Stimulated activated CD4-positive, alpha-beta T cell treated with anti-CD3 and anti-CD28 coated beads, Interleukin-15, amount 100 ng/mL, for 1 hour (primary cell): ENCODE measurements around the gene AQP1.

Experiments
- DNase-seq, 2 donors: peaks; one replicate each; pipeline ENCODE4 v3.0.0-alpha.2; 2020; ENCODE audit warnings: low read depth in 1 of 2, low spot score in 1 of 2

The AQP1 gene

DNA sequence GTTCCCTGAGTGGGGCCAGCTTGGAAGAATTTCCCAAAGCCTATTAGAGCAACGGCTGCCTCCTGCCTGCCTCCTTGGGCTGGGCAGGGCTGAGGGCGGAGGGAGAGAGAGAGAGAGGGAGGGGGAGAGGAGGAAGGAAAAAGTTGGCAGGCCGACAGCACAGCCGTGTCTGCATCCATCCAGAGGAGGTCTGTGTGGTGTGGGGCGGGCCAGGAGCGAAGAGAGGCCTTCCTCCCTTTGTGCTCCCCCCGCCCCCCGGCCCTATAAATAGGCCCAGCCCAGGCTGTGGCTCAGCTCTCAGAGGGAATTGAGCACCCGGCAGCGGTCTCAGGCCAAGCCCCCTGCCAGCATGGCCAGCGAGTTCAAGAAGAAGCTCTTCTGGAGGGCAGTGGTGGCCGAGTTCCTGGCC is at the start of gene AQP1:
AQP1 (plus strand) TSS at position 293 of the 409 bp plus-strand sequence; CDS start at position 350, 57 bp downstream.
- DNase-seq: no peak

GRCh38 chr7:30862995-30863705 is 48.5 kb upstream of the AQP1 start:
- DNase-seq: no peak

DNA sequence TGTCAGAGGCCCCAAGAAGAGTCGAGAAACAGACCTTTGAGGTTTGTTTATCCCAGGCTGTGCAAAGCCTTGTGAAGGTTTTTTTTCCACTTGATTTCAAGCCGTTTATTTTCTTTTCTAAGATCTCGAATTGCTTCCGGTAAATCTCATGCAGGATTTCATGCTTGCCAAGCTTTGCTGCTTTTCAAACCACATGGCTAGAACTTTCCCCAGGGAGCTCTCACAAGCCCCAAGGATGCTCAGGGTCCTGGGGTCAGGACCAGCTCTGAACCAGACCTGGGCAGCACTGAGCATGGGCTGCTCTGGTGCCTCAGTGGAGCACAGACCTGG is 48.0 kb upstream of the AQP1 start:
- DNase-seq: no peak

- DNase-seq: no peak
Observed at GRCh38 chr7:30864101-30864500, 47.6 kb upstream of the AQP1 start.

DNA sequence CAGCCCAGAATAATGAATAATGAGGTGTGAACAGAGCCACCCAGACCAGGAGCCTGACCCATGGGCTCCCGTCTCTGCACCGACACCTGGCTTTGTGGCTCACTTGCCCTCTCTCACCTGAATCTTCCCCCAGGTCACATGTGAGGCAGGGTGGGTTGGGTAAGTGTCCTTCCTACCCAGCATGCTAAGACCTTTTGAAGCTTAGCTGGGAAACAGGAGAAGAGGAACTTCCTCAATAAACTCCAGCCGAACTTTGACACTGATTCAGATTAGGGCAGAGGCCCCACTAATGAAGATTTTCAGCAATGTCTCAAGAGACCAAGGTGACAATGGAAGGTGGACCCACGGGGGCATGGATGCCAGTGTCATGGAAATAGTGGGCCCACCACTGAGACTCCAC is 46.6 kb upstream of the AQP1 start:
- no peak for DNase-seq

- DNase-seq: no peak
Observed at GRCh38 chr7:30865821-30866220, 45.8 kb upstream of the AQP1 start.

- DNase-seq: no peak
Observed at GRCh38 chr7:30866939-30867338, 44.7 kb upstream of the AQP1 start.

- DNase-seq: no peak
Observed at GRCh38 chr7:30867483-30867882, 44.2 kb upstream of the AQP1 start.

DNA sequence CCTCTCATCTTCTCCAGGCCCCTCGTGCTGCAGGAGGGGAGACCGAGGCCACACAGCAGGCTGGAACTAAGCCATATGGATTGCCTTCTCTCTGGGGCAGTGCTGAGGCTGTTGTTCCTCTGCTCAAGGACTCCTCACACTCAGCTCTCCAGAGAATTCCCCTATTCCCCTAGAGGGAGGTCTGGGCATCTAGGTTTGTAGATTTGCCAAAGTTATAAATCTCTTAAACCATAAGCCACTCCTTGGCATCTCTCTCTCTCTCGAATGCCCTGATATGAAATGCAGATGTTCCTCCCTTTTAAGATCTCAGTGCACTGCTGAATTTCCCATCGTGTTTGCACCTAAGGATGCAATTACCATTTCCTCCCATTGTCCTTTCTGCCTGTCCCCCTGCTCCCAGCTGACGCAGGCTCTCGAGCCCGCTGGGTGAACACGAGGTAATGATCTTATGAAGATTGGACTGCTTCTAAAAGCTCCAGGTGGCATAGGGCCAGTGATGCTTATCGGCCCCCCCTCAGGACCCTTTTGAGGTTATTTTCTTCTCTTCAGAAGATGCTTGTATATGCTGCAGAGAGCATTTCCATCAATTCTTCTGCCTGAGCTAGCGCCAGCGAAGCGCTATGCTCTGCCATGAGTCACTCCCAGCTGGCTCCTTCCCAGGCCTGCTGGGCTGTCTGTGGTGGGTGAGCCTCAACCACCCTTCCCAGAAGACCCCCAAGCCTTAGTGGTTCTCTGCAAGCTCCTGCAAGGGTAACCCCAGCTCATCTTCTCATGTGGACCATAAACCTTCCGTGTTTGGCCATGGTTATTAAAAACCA is 41.6 kb upstream of the AQP1 start:
- no peak for DNase-seq

- no peak for DNase-seq
Observed at GRCh38 chr7:30870821-30871518, 40.7 kb upstream of the AQP1 start.

DNA sequence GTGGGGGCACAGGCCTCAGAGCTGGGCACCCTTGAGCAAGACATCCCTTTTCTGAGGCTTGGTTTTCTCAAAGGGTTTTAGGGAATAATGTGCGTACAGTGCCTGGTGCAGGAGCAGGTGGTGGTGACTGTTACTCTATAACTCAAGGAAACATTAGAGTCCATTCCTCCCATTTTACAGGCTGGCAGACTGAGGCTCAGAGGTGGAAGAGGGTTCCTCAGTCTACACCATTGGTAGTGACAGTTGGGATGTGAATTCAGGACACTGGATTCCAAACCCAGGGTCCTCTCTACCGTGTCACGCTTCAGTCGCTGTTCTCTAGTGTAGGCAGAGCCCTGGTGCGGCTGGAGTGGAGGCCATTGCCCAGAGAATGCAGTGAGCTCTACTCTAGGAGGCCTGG is 40.0 kb upstream of the AQP1 start:
- no peak for DNase-seq

DNA sequence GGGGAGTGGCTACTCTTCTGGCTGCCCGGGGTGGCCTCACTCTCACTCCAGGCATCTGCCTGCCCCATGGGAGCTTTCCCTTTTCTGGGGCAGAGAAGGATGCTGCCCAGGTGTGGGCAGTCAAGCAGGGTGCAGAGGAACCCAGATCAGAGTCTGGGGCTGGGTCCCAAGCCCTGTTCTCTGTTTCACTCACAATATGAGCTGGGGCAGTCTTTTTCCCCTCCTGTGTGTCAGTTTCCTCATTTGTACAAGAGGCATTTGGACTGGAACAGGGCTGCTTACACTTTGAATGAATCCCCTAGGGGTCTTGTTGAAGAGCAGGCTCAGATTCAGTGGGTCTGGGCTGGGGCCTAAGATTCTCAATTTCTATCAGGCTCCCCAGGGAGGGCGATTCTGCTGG is 38.4 kb upstream of the AQP1 start:
- DNase-seq: no peak

GRCh38 chr7:30873656-30874055 is 38.0 kb upstream of the AQP1 start:
- DNase-seq: no peak

GRCh38 chr7:30874656-30875302 is 36.9 kb upstream of the AQP1 start:
- no peak for DNase-seq

DNA sequence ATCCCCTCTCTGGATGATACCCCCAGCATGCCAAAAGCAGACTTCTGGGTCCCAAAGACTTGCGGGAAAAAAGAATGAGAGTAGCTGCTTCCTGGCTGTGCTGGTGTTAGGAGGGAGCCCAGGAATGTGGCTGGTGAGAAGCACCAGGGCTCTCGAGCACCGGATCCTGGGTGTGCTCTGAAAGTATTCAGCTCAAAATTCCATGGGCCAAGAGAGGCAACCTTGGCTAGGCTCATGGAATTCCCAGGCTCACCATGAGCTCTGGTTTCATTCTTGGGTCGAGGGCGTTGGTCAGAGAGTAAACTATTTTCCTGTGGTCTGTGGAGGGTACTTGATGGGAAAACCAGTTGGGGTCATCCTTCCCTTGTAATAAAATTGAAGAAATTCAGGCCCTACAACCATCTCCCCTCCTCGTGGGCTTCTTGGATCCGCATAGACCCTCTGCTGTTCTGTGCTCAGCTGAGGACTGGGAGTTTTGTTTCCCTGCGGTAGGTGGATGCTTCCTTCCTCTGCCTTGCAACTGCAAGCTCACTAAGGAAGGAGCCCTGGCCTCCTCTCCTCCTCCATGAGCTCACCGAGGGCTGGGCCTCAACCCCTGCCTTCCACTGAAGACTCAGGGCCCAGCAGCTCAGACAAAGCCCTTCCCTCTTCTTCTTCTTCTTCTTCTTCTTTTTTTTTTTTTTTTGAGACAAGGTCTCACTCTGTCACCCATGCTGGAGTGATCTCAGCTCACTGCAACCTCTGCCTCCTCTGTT is 34.5 kb upstream of the AQP1 start:
- no peak for DNase-seq

GRCh38 chr7:30877993-30878392 is 33.7 kb upstream of the AQP1 start:
- no peak for DNase-seq

GRCh38 chr7:30879139-30880124 is 32.2 kb upstream of the AQP1 start:
- no peak for DNase-seq

- no peak for DNase-seq
Observed at GRCh38 chr7:30880125-30880720, 31.4 kb upstream of the AQP1 start.

GRCh38 chr7:30880941-30881340 is 30.7 kb upstream of the AQP1 start:
- no peak for DNase-seq
